ENCODE measurements around the gene ATRNL1.

DNA sequence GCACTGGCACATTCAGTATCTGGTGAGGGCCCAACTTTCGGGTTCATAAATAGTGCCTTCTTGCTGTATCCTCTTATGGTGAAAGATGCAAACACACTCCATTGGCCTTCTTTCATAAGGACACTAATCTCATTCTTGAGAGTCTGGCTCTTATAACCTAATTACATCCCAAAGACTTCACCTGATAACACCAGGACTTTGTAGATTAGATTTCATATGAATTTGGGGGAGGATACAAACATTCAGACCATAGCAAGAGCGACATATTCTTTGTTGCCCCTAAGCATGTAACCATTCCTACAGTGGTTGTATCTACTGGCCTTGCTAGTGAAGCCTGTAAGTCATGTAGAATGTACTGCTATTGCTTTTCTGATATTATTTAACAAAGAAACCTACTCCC lies 654.6 kb downstream of the ATRNL1 start:
- TF ChIP-seq EZH2phosphoT487 (IDR thresholded peaks at IDR 0.05; ENCODE audit: insufficient read depth, low read depth) (no peak), EZH2 (IDR thresholded peaks at IDR 0.05; ENCODE audit: insufficient read depth, poor library complexity, severe bottlenecking) (no peak)
